Femur (tissue), 1 donor: Measurements from ENCODE around the gene CCDC181.
A peak's percentile ranks its signal among the peaks of the same experiment; 100 is the strongest.
"Not testable (repeated sequence)": the region's sequence is repeated elsewhere in the genome, so short reads cannot be mapped to it uniquely, and the experiment has no call there.

Experiments used
- DNase-seq: peaks from one replicate; pipeline ENCODE4 v3.0.0-alpha.2; 2017

Gene CCDC181

DNA sequence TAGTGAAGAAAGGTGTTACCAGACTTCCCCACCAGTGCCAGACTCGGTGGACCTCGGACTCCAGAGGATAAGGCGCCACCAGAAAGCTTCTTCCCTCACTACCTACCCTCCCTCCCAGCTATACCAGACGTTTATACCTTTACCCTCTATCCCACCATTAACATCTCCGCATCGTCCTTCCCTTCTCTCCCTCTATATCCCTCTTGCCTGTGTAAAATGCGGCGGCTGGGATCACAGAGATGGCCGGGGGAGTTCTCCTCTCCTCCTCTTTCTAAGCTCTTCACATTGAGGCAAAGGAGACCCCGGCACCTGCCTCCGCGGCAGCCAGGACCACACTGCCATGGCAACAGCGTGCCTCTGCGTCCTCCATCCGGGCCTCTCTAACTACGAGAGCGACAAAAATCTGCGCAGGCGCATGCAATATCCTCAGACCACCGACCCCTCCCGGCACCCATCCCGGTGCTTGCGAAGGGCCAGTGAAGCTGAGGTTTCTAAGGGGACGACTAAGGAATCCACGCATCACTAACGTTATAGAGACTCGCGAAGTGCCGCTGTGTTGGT is at the start of gene CCDC181:
Gene CCDC181 (minus strand): TSS at position 394 of the 561 bp plus-strand sequence. CDS start 2,547 bp downstream, outside the sequence.
- peak; percentile 85 for DNase-seq

- DNase-seq = no peak
These were observed 48.6 kb upstream of the CCDC181 start for GRCh38 chr1:169475806-169476387.

DNA sequence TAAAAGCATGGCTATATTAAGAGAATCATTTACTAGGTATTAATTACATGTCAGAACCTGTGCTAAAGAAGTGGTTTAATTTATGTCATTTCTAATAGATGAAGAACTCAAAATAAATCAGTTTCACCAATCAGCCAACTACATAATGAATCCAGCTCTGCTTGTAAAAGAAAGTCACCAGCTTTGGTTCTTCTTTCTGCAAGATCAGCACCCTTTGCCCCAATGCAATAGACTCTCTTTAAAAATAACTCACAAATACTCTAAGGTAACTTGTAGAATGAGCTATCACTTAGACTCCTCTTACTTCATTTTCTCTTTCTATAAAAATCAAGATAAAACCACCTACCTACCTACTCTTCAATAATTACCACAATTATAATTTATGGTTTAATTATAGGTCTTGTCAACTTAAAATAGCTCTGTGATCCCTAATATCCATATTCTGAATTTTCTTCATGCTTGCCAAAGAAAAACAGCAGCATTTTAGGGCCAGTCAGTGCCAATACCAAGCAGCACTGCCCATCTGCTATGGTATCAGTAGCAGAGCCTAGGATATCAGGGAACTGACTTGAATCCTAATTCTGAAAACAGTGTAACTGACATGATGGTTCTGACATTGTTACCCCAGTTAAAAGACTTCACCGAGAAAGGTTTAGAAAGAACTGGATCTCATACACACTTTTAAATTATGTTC is 47.2 kb upstream of the CCDC181 start:
- no peak for DNase-seq

DNA sequence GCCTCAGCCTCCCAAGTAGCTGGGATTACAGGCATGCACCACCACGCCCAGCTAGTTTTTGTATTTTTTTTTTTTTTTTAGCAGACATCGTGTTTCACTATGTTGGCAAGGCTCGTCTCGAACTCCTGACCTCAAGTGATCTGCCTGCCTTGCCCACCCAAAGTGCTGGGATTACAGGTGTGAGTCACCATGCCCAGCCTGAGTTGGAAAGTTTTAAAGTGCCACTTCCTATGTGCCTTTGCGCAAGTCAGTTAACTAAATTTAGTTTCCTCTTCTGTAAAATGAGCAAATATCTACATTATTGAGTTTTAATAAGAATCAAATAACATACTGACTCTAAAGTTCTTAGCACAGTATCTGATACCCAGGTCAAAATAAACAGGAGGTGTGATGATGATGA is 46.1 kb upstream of the CCDC181 start:
- DNase-seq = no peak

GRCh38 chr1:169472738-169473137 is 45.5 kb upstream of the CCDC181 start:
- no peak for DNase-seq

- DNase-seq = no peak
These were observed 41.7 kb upstream of the CCDC181 start for GRCh38 chr1:169468982-169469381.

DNA sequence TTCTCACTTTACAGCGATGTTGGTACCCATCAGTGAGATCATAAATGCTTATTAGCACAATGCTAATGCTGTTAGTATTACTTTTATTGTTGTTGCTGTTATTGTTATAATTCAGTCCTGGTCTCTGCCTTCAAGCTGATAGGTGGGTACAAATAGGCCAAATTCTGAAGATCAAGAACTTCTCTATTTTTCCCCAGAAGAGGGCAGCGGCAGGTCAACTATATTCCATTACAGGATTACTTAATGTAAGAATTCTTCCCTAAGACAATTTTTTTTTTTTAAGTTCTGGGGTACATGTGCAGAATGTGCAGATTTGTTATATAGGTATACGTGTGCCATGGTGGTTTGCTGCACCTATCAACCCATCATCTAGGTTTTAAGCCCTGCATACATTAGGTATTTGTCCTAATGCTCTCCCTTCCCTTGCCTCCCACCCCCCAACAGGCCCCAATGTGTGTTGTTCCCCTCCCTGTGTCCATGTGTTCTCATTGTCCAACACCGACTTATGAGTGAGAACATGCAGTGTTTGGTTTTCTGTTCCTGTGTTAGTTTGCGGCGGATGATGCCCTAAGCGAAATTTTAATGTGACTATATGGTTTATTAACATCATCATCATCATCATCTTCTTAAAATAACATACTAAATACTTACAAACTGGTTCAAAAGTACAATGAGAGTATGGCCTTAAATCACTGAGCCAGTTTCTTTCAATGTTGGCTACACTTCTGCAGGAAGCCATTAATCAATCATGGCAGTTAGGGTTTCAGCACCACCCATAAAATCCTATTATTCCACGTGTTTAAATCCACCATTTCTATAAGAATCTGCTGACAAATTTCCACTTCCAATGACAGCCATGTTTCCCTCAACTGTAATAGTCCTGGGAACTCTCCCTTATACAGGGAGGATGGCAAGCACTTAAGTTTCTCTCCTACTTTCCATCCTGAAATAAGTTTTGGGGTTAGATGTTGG is 39.3 kb upstream of the CCDC181 start:
- DNase-seq = peak; percentile 22

DNA sequence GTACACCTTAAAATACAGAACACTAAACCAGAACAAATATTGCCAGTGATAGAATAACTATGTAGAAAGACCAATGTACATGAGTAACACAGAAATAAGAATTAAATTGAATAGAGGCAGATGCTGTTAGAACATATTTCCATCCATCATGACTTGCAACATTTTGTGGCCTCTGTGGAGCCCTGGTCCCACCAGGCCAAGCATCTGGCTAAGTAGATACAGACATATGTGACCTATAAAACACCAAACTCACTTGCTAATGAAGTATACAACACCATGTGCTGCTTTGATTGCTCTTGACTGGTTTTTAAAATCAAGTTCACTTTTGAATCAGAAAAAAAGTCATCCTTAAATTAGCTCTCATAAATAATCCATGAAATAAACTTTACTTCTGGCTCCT is 38.0 kb upstream of the CCDC181 start:
- DNase-seq = no peak

DNA sequence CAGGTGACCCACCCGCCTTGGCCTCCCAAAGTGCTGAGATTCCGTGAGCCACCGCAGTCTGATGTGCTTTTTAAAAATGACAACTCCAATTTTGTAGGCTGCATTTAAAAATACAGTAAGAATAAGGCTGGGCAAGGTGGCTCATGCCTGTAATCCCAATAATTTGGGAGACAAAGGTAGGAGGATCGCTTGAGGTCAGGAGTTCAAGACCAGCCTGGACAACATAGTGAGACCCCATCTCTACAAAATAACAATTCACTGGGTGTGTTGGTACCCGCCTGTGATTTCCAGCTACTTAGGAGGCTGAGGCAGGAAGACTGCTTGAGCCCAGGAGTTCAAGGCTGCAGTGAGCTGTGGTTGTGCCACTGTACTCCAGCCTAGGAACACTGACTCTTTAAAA is 35.1 kb upstream of the CCDC181 start:
- DNase-seq = no peak

GRCh38 chr1:169461390-169462000 is 34.2 kb upstream of the CCDC181 start:
- DNase-seq = no peak

GRCh38 chr1:169460191-169460833 is 33.0 kb upstream of the CCDC181 start:
- peak; percentile 31 for DNase-seq

- no peak for DNase-seq
These were observed 30.2 kb upstream of the CCDC181 start for GRCh38 chr1:169457443-169457842.

DNA sequence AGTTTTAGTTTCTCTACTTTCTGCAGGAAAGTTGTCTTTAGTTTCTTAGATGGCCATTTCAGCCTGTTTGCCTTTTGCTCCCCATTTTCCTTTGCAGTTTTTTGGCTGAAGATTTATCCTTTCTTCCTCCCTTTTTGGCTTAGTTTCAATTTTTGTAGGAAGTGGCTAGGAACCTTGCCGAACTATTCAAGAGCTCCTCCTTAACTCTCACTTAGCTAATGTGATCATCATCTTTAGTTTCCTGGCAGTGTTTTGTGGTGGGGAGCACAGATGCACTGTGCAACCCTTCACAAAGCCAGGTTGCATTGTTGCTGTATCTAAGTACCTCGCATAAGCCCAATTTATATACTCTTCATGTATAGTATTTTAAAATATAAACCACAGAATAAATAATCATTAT is 28.8 kb upstream of the CCDC181 start:
- DNase-seq = no peak

DNA sequence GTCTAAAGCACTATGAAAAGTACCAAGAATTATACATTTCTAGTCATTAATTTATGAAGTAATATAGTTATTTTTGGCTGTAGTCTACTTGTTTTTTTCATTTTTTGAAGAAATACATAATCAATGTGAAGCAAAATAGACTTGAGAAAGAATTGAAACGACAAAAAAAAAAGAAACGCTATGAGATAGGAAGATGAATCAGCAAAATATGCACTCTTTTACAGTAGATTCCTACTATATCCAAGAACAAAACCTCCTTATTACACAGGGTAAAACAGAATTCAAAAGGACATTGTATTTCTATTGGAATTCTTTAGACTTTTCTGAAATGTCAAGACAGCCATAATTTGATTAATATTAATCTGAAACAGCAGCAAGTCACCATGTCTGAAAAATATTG is 25.6 kb upstream of the CCDC181 start:
- DNase-seq = no peak

DNA sequence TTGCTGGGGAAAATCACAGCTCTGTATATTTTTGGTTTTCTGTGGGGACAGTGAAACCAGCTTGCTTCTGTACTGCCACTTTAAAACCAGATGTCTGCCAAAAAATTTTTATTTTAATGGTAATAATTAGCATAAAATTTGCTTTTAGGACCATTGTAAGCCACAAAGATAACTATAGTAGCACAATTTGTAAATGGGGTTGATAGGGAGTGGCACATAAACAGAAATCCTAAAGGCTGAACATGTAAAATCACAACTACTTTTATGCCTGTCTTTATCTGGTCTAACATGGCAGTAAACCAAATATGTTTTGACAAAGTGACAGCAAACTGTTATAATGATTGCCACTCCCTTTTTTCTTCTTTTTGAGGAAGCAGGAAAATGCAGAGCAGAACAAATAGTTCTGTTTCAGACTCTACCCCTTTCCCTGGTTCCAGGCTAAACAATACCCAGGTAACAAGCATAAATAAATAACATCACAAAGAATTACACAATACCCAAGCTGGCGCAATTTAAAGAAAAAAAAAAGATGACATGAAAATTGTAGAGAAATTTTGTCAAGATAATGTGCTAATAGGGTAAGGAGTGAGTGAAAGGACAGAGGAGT is 24.0 kb upstream of the CCDC181 start:
- no peak for DNase-seq

DNA sequence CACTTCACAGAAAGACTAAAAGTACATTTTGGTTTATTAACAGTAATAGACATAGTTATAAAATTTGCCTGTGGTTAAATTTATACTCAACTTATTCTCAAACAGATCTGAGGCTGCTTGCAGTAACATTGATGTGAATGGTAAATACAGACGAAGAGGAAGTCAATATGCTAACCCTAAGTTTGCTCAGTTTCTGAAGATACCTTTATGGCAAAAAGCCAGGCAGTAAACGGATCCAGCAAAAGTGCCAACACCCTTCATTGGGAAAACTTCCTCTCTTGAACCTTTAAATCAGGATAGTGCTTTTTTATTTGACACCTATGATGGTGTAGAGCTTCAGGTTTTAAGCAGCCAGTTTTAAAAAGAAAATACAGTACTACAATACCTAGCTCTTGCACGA is 16.6 kb upstream of the CCDC181 start:
- DNase-seq = no peak

DNA sequence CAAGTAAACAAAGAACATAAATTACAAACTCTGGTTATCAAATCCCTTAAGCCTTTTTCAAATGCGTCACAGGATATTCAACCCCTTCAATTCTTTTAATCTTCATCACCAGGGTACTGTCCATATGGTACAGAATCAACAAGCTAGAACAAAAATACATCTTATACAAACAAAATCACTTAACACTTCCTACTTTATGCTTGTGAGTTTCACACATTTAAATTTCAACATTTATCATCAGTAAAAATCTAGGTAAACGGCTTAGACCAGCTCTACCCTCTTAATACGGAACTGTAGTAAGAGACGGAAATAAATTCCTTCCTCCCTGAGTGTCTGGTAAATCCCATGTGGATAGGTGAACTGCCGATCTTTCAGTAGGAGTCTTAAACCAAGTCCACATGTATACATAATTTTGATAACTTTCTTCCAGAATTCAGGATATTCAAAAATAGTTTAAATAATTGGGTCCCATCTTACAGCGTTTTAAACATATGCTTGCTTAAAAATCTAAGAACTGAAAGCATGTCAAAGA is 1.0 kb downstream of the CCDC181 start:
- no peak for DNase-seq

- no peak for DNase-seq
These were observed 6.0 kb downstream of the CCDC181 start for GRCh38 chr1:169421309-169421708.

GRCh38 chr1:169414952-169415351 is 12.3 kb downstream of the CCDC181 start:
- no peak for DNase-seq

GRCh38 chr1:169408340-169408739 is 18.9 kb downstream of the CCDC181 start:
- not testable (repeated sequence) for DNase-seq

DNA sequence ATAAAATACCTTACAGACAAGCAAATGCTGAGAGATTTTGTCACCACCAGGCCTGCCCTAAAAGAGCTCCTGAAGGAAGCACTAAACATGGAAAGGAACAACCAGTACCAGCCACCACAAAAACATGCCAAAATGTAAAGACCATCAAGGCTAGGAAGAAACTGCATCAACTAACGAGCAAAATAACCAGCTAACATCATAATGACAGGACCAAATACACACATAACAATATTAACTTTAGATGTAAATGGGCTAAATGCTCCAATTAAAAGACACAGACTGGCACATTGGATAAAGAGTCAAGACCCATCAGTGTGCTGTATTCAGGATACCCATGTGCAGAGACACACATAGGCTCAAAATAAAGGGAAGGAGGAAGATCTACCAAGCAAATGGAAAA is 24.7 kb downstream of the CCDC181 start:
- not testable (repeated sequence) for DNase-seq

DNA sequence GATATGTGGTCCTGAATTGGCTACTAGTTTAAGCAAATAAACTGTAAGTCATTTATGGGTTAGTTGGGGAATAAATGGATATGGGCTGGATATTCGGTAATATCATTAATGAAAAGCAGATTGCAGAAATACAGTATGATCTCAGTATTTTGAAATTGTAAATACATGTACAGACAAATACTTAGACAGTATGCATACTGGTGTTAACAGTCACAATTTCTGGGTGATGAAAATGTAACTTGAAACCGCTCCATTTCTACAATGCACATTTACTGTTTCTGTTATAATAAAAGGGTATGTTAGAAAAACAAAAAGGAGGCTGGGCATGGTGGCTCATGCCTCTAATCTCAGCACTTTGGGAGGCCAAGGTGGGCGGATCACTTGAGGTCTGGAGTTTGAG is 31.3 kb downstream of the CCDC181 start:
- DNase-seq = no peak
